Epidermal melanocyte (primary cell): ENCODE data around the gene LIN9.
"Not testable (repeated sequence)": the region's sequence is repeated elsewhere in the genome, so short reads cannot be mapped to it uniquely, and the experiment has no call there.

Experiments used
- DNase-seq: peaks from one replicate; pipeline ENCODE4 v3.0.0; 2011; ENCODE audit warnings: low spot score; ENCODE audit not compliant: insufficient read length

LIN9 gene

GRCh38 chr1:226276077-226276682 is 32.8 kb downstream of the LIN9 start:
- no peak for DNase-seq

GRCh38 chr1:226274138-226274537 is 34.8 kb downstream of the LIN9 start:
- no peak for DNase-seq

GRCh38 chr1:226272233-226272902 is 36.6 kb downstream of the LIN9 start:
- DNase-seq, result not testable (repeated sequence)

- DNase-seq, result no peak
These were observed 40.4 kb downstream of the LIN9 start for GRCh38 chr1:226268421-226269124.

GRCh38 chr1:226261818-226262217 is 47.1 kb downstream of the LIN9 start:
- DNase-seq, result no peak

GRCh38 chr1:226255380-226255779 is 53.6 kb downstream of the LIN9 start:
- DNase-seq, result no peak

GRCh38 chr1:226253933-226254332 is 55.0 kb downstream of the LIN9 start:
- DNase-seq, result no peak

GRCh38 chr1:226252841-226253240 is 56.1 kb downstream of the LIN9 start:
- DNase-seq, result not testable (repeated sequence)

GRCh38 chr1:226250511-226250910 is 58.5 kb downstream of the LIN9 start:
- DNase-seq, result no peak

GRCh38 chr1:226248796-226249195 is 60.2 kb downstream of the LIN9 start:
- no peak for DNase-seq

- no peak for DNase-seq
These were observed 60.9 kb downstream of the LIN9 start for GRCh38 chr1:226248091-226248490.

- no peak for DNase-seq
These were observed 69.5 kb downstream of the LIN9 start for GRCh38 chr1:226239421-226239820.

GRCh38 chr1:226236826-226237225 is 72.1 kb downstream of the LIN9 start:
- no peak for DNase-seq

- no peak for DNase-seq
These were observed 75.2 kb downstream of the LIN9 start for GRCh38 chr1:226233806-226234205.

GRCh38 chr1:226233293-226233692 is 75.7 kb downstream of the LIN9 start:
- no peak for DNase-seq

GRCh38 chr1:226226601-226227000 is 82.4 kb downstream of the LIN9 start:
- no peak for DNase-seq

- no peak for DNase-seq
These were observed 85.1 kb downstream of the LIN9 start for GRCh38 chr1:226223786-226224244.

- DNase-seq, result no peak
These were observed 85.7 kb downstream of the LIN9 start, which contains the start of gene MIXL1 for GRCh38 chr1:226223157-226223785. TSS of gene MIXL1 (plus strand) at chr1:226223664. CDS start at chr1:226223682, 18 bp downstream.

GRCh38 chr1:226222686-226223085 is 86.3 kb downstream of the LIN9 start:
- no peak for DNase-seq

GRCh38 chr1:226220473-226221189 is 88.3 kb downstream of the LIN9 start:
- no peak for DNase-seq

- no peak for DNase-seq
These were observed 91.7 kb downstream of the LIN9 start for GRCh38 chr1:226217273-226217672.
